Heart right ventricle (tissue), 16 donors: ENCODE results near the gene CDH13. TPM values are rescaled to one million over a fixed set of nuclear protein-coding genes. Genes with fewer than 3 reads are reported as not detected.

Source experiments
- ATAC-seq, 8 donors: fragments of 200-7000 bp; cut with Tn5 transposase; one replicate each; pipeline ENCODE4 v1.9.1; 2020; ENCODE audit warnings: mild to moderate bottlenecking in 8 of 8, moderate library complexity in 8 of 8, moderate number of reproducible peaks in 1 of 8
- DNase-seq, 2 donors: peaks; one replicate each; pipeline ENCODE4 v3.0.0-alpha.2; 2020
- H3K27ac ChIP-seq, 10 donors: fragments of 200-600 bp; sonication (generic) in 2 of 10; one replicate each; pipeline versions ENCODE4 v1.5.0 to v1.8.0; 2020 to 2022; ENCODE audit warnings: mild to moderate bottlenecking in 3 of 10
- H3K27me3 ChIP-seq, 7 donors: fragments of 200-600 bp; one replicate each; pipeline ENCODE4 v1.8.0; 2021 to 2022; ENCODE audit warnings: mild to moderate bottlenecking in 2 of 7
- H3K36me3 ChIP-seq, 9 donors: fragments of 200-600 bp; sonication (generic) in 1 of 9; one replicate each; pipeline versions ENCODE4 v1.5.0 to v1.8.0; 2020 to 2022; ENCODE audit warnings: mild to moderate bottlenecking in 2 of 9
- H3K4me1 ChIP-seq, 9 donors: fragments of 200-600 bp; sonication (generic) in 1 of 9; one replicate each; pipeline versions ENCODE4 v1.5.0 to v1.8.0; 2020 to 2022; ENCODE audit warnings: mild to moderate bottlenecking in 4 of 9
- H3K4me3 ChIP-seq, 10 donors: fragments of 200-600 bp; sonication (generic) in 2 of 10; one replicate each; pipeline versions ENCODE4 v1.5.0 to v1.8.0; 2020 to 2022; ENCODE audit warnings: mild to moderate bottlenecking in 7 of 10, moderate library complexity in 2 of 10
- H3K9me3 ChIP-seq, 11 donors: fragments of 200-600 bp in 10 of 11; sonication (generic) in 2 of 11; one replicate each; pipeline versions ENCODE4 v1.5.0 to v1.8.0; 2013 to 2022; ENCODE audit warnings: mild to moderate bottlenecking in 2 of 11, control low read depth in 1 of 11, moderate library complexity in 1 of 11
- WGBS, 2 donors: extraction: QIAGEN DNeasy Blood & Tissue Kit; methylation state at CpG; one replicate each; pipeline ENCODE4 v1.1.7; 2013; ENCODE audit warnings: inconsistent platforms in 1 of 2; 5-methylcytosine and 5-hydroxymethylcytosine counted together
- intact Hi-C, 10 donors: fragments of 100-400 bp; cut with DNase I; formaldehyde crosslinking; loops; one replicate each; pipeline versions ENCODE4 v1.11.1 to v1.14.2; 2022
- polyA plus RNA-seq, 2 donors: library from polyadenylated mRNA; stranded (reverse); fragments of 200-250 nt; gene quantifications; one replicate each; pipeline ENCODE4 v1.2.3, GENCODE V29; 2013
- total RNA-seq, 10 donors: library from RNA; stranded (reverse); fragmentation: NEBNext Ultra II Directional in 3 of 10; extraction: Animal tissue kit (Norgen Biotek cat#: 25700) in 3 of 10; gene quantifications; one replicate each; pipeline versions ENCODE4 v1.2.1 to v1.2.4, GENCODE V29; 2021 to 2023
- TF ChIP-seq, protein P1 (sequence below), 9 donors: fragments of 200-600 bp; sonication (generic) in 2 of 9; IDR thresholded peaks; one replicate each; pipeline versions ENCODE4 v1.5.0 to v1.8.0; 2021 to 2022; ENCODE audit warnings: antibody characterized with exemption in 9 of 9, mild to moderate bottlenecking in 5 of 9, moderate library complexity in 1 of 9
- donor health status: Arrhythmogenic right ventricular cardiomyopathy.
- donor health status: ischemic (EF 13 %, LVEDD 7.1; RV severe dilation, severe dysfunction).
- donor health status: healthy with polysubstance abuse.
- donor health status: DM: no; HTN: yes; CAD: no.
- donor health status: DM: no; HTN: no; CAD: no.
- donor health status: ischemic (EF 25% LVEDD 6.9; RV normal size, moderate dysfunction).
- donor health status: ischemic (EF 25% LVEDD 5.7; RV mildly dilated, moderate dysfunction).
- donor health status: healthy.
- donor health status: DM: yes; HTN: yes; CAD: no.
- donor health status: Ischemic cardiomyopathy.
- donor health status: ischemic (EF 35%, LVEDD 5.7; RV mildly dilated, moderate dysfunction).
- donor health status: nonischemic (EF 11% LVEDD 7.7; RV severe dilation, severe dysfunction).
- donor health status: DM: yes; HTN: yes; CAD: no.
- donor health status: PGD.
- donor health status: ischemic (EF 29% LVEDD 5.4; RV normal size, mild dysfunction).
- donor health status: nonischemic (EF 23%, LVEDD 6.1; RV moderate dilation, normal function).

Gene CDH13
- total and polyA plus RNA-seq, 12 donors, result 15.5 to 221 (median 168) TPM

GRCh38 chr16:83231729-83232128, 605.0 kb downstream of the CDH13 start:
- 90 to 95% methylated on average over 5 of the region's 5 CpGs for WGBS, 2 donors
- H3K36me3 ChIP-seq, result peaks cover 0 to 2% (median 0%) of the 10 kb centered on the region in 9 donors
- no peaks in the 10 kb centered on the region for H3K27me3 ChIP-seq
- ATAC-seq, result no peak
- peaks cover 0 to 4% (median 0%) of the 10 kb centered on the region in 9 donors for H3K4me1 ChIP-seq
- DNase-seq, result no peak
- no peaks in the 10 kb centered on the region for H3K9me3 ChIP-seq
- TF ChIP-seq, protein P1, sequence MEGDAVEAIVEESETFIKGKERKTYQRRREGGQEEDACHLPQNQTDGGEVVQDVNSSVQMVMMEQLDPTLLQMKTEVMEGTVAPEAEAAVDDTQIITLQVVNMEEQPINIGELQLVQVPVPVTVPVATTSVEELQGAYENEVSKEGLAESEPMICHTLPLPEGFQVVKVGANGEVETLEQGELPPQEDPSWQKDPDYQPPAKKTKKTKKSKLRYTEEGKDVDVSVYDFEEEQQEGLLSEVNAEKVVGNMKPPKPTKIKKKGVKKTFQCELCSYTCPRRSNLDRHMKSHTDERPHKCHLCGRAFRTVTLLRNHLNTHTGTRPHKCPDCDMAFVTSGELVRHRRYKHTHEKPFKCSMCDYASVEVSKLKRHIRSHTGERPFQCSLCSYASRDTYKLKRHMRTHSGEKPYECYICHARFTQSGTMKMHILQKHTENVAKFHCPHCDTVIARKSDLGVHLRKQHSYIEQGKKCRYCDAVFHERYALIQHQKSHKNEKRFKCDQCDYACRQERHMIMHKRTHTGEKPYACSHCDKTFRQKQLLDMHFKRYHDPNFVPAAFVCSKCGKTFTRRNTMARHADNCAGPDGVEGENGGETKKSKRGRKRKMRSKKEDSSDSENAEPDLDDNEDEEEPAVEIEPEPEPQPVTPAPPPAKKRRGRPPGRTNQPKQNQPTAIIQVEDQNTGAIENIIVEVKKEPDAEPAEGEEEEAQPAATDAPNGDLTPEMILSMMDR (IDR thresholded peaks at IDR 0.05), result no peak
- no peak overlapping the region for H3K4me3 ChIP-seq
- intact Hi-C loops, result no loop called here
- no peak overlapping the region for H3K27ac ChIP-seq

DNA sequence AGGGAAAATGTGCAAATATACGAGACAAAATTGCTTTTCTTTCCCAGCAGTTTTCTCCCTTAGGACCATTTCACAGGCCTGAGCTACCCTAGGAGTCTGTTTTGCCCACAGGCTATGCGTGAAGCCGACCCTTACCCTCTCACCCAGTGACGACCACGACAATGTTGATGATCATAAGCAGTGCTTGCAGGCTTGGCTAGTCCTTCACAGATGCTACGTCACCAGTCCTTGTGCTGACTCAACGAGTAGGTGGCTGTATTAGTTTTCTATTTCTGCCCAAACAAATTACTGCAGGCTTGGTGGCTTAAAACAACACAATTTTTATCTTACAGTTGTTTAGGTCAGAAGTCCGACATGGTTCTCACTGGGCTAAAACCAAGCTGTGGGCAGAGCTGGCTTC, 606.4 kb downstream of the CDH13 start:
- Histone ChIP-seq H3K4me3 (no peak overlapping the region), H3K9me3 (no peaks in the 10 kb centered on the region), H3K4me1 (peaks cover 0 to 4% (median 0%) of the 10 kb centered on the region in 9 donors), H3K27ac (no peak overlapping the region), H3K36me3 (no peaks in the 10 kb centered on the region), H3K27me3 (no peaks in the 10 kb centered on the region)
- TF ChIP-seq, protein P1 (IDR thresholded peaks at IDR 0.05), result no peak
- 73 to 74% methylated on average over 8 of the region's 8 CpGs for WGBS, 2 donors
- intact Hi-C loops, result no loop called here
- DNase-seq (no peak), ATAC-seq (no peak)

DNA sequence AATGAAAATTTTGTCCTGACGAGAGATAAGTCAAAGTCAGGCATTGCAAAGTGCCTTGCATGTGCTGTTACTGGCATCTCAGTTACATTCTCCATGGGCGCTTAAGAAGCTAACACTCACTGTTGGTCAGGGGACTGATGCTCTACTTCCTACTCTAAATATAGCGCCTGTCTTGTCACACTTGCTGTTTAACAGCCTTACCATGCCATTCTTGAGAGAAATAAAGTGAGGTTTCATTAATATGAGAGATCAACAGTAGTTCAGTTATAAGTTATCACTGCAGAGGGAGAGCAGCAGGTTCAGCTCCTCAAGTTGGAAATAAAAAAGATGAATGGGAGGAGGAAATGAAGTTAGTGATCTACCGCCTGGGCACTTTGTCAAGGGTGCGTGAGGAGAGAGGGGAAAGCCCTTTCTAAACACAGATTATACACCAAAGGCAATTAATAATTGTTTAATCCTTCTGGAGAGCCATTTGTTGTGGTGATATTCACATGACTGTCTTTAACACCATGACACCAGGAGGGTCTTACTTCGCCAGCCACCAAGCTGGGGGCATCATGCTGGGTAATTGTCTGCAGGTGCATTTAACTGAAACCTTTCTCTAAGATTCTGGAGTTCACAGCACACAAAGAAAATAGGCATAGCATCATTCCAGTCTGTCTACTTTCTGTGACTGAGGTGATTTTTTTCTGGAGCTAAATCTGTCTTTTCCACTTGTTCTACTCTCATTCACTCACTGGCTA, 612.4 kb downstream of the CDH13 start:
- Histone ChIP-seq H3K9me3 (no peaks in the 10 kb centered on the region), H3K4me1 (no peaks in the 10 kb centered on the region), H3K36me3 (no peaks in the 10 kb centered on the region), H3K27me3 (no peaks in the 10 kb centered on the region), H3K27ac (no peak overlapping the region), H3K4me3 (no peak overlapping the region)
- intact Hi-C loops, result no loop called here
- ATAC-seq (no peak), DNase-seq (no peak)
- TF ChIP-seq, protein P1 (IDR thresholded peaks at IDR 0.05), result no peak
- 55 to 61% methylated on average over 6 of the region's 6 CpGs for WGBS, 2 donors

- Histone ChIP-seq H3K27me3 (no peaks in the 10 kb centered on the region), H3K9me3 (no peaks in the 10 kb centered on the region), H3K27ac (no peak overlapping the region), H3K4me3 (no peak overlapping the region), H3K36me3 (no peaks in the 10 kb centered on the region), H3K4me1 (peaks cover 0 to 13% (median 2%) of the 10 kb centered on the region in 9 donors)
- 85 to 92% methylated on average over 2 of the region's 2 CpGs for WGBS, 2 donors
- DNase-seq (no peak), ATAC-seq (no peak)
- intact Hi-C loops, result loop anchor here in 1 of 10 donors (10.0 kb wide), 1 partner anchor 111 kb away; no protein-coding TSS in a partner anchor
- TF ChIP-seq, protein P1 (IDR thresholded peaks at IDR 0.05), result no peak
Observed at GRCh38 chr16:83244057-83244456, 617.3 kb downstream of the CDH13 start.
